ENCODE measurements around the gene COL16A1. TPM values are rescaled to one million over a fixed set of nuclear protein-coding genes. Genes with fewer than 3 reads are reported as not detected.

Gene COL16A1
- total and polyA plus RNA-seq, 2 of the 13 experiments (the other 11 are each of a cell fraction or from before 2014, with no cell fraction given) = 4.3 to 12.2 TPM

GRCh38 chr1:31732343-31732742 is 28.5 kb upstream of the COL16A1 start (continued):
- TF ChIP-seq, protein P1, sequence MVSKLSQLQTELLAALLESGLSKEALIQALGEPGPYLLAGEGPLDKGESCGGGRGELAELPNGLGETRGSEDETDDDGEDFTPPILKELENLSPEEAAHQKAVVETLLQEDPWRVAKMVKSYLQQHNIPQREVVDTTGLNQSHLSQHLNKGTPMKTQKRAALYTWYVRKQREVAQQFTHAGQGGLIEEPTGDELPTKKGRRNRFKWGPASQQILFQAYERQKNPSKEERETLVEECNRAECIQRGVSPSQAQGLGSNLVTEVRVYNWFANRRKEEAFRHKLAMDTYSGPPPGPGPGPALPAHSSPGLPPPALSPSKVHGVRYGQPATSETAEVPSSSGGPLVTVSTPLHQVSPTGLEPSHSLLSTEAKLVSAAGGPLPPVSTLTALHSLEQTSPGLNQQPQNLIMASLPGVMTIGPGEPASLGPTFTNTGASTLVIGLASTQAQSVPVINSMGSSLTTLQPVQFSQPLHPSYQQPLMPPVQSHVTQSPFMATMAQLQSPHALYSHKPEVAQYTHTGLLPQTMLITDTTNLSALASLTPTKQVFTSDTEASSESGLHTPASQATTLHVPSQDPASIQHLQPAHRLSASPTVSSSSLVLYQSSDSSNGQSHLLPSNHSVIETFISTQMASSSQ (IDR thresholded peaks at IDR 0.05; ENCODE audit: low read depth) = no peak
- TF ChIP-seq, protein P1 (CRISPR knock-in tag; IDR thresholded peaks at IDR 0.05; ENCODE audit: borderline replicate concordance) = no peak
- TF ChIP-seq CHCHD3 (CRISPR knock-in tag; IDR thresholded peaks at IDR 0.05) = no peak
- TF ChIP-seq, protein P2, sequence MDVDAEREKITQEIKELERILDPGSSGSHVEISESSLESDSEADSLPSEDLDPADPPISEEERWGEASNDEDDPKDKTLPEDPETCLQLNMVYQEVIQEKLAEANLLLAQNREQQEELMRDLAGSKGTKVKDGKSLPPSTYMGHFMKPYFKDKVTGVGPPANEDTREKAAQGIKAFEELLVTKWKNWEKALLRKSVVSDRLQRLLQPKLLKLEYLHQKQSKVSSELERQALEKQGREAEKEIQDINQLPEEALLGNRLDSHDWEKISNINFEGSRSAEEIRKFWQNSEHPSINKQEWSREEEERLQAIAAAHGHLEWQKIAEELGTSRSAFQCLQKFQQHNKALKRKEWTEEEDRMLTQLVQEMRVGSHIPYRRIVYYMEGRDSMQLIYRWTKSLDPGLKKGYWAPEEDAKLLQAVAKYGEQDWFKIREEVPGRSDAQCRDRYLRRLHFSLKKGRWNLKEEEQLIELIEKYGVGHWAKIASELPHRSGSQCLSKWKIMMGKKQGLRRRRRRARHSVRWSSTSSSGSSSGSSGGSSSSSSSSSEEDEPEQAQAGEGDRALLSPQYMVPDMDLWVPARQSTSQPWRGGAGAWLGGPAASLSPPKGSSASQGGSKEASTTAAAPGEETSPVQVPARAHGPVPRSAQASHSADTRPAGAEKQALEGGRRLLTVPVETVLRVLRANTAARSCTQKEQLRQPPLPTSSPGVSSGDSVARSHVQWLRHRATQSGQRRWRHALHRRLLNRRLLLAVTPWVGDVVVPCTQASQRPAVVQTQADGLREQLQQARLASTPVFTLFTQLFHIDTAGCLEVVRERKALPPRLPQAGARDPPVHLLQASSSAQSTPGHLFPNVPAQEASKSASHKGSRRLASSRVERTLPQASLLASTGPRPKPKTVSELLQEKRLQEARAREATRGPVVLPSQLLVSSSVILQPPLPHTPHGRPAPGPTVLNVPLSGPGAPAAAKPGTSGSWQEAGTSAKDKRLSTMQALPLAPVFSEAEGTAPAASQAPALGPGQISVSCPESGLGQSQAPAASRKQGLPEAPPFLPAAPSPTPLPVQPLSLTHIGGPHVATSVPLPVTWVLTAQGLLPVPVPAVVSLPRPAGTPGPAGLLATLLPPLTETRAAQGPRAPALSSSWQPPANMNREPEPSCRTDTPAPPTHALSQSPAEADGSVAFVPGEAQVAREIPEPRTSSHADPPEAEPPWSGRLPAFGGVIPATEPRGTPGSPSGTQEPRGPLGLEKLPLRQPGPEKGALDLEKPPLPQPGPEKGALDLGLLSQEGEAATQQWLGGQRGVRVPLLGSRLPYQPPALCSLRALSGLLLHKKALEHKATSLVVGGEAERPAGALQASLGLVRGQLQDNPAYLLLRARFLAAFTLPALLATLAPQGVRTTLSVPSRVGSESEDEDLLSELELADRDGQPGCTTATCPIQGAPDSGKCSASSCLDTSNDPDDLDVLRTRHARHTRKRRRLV (CRISPR knock-in tag; IDR thresholded peaks at IDR 0.05) = no peak
- TF ChIP-seq PHF21A (CRISPR knock-in tag; IDR thresholded peaks at IDR 0.05) = no peak
- TF ChIP-seq ZNF160 (CRISPR knock-in tag; IDR thresholded peaks at IDR 0.05) = no peak
